OCI-LY7 (cell line): ENCODE measurements around the gene RFESD. TPM values are rescaled to one million over a fixed set of nuclear protein-coding genes. Genes with fewer than 3 reads are reported as not detected.

ENCODE experiments used
- BruUV-seq: library from RNA; stranded (reverse); fragments of 400-500 nt; replicated peaks from 2 replicates; lab custom pipeline; 2021; lab: Mats Ljungman, UMichigan
- CTCF ChIA-PET: fragments of 300-600 bp; sonication (Branson Sonifier 250); formaldehyde crosslinking; loops from one replicate; lab custom pipeline; 2022; ENCODE audit warnings: antibody characterized with exemption; ENCODE audit not compliant: unreplicated experiment; lab: Charles Lee
- POLR2A ChIA-PET: fragments of 300-600 bp; sonication (Branson Sonifier 250); formaldehyde crosslinking; loops from one replicate; lab custom pipeline; 2022; ENCODE audit warnings: antibody characterized with exemption; lab: Charles Lee
- DNase-seq: peaks from one replicate; pipeline ENCODE4 v3.0.0-alpha.2; 2015; ENCODE audit warnings: low spot score
- H2AFZ ChIP-seq: fragments of 200-600 bp; sonication (generic), shearing (Covaris generic); 2 replicates; pipeline ENCODE4 v1.6.1; 2014; ENCODE audit warnings: mild to moderate bottlenecking, antibody characterized with exemption, low read length, moderate library complexity
- H3K27ac ChIP-seq: fragments of 200-600 bp; sonication (generic); 2 replicates; pipeline ENCODE4 v1.5.1; 2014; ENCODE audit warnings: mixed run types, low read depth, mild to moderate bottlenecking, moderate library complexity, low read length, inconsistent platforms; ENCODE audit not compliant: poor library complexity, severe bottlenecking
- H3K36me3 ChIP-seq: fragments of 200-600 bp; sonication (generic); 2 replicates; pipeline ENCODE4 v1.6.1; 2014; ENCODE audit warnings: mild to moderate bottlenecking, antibody characterized with exemption, low read length, moderate library complexity, mixed read lengths; ENCODE audit not compliant: insufficient read depth
- H3K4me1 ChIP-seq: fragments of 200-600 bp; sonication (generic); 2 replicates; pipeline ENCODE4 v1.5.1; 2014; ENCODE audit warnings: mild to moderate bottlenecking, low read length; ENCODE audit not compliant: insufficient read depth, poor library complexity, severe bottlenecking
- H3K4me2 ChIP-seq: fragments of 200-600 bp; sonication (generic); 2 replicates; pipeline ENCODE4 v1.6.1; 2014; ENCODE audit warnings: mild to moderate bottlenecking, low read length
- H3K4me3 ChIP-seq: fragments of 200-600 bp; sonication (generic); 2 replicates; pipeline ENCODE4 v1.5.1; 2014; ENCODE audit warnings: mild to moderate bottlenecking, low read depth, low read length; ENCODE audit not compliant: poor library complexity, severe bottlenecking
- H3K79me2 ChIP-seq: fragments of 200-600 bp; sonication (generic); 2 replicates; pipeline ENCODE4 v1.6.1; 2016; ENCODE audit warnings: low read depth, mild to moderate bottlenecking, low read length, moderate library complexity, mixed read lengths; ENCODE audit not compliant: insufficient read depth
- H3K9me2 ChIP-seq: fragments of 200-600 bp; sonication (generic); 2 replicates; pipeline ENCODE4 v1.6.1; 2016; ENCODE audit warnings: mild to moderate bottlenecking, low read length, mixed read lengths; ENCODE audit not compliant: insufficient read depth
- H3K9me3 ChIP-seq: fragments of 200-600 bp; sonication (generic); 2 replicates; pipeline ENCODE4 v1.6.1; 2014; ENCODE audit warnings: mild to moderate bottlenecking, mixed run types, low read length, mixed read lengths
- H4K20me1 ChIP-seq: fragments of 200-600 bp; sonication (generic); 2 replicates; pipeline ENCODE4 v1.6.1; 2014; ENCODE audit warnings: mild to moderate bottlenecking, antibody characterized with exemption, low read length, moderate library complexity, mixed read lengths; ENCODE audit not compliant: insufficient read depth
- EZH2phosphoT487 ChIP-seq: fragments of 200-600 bp; sonication (generic); IDR thresholded peaks from 2 replicates; pipeline ENCODE4 v1.6.1; 2018; ENCODE audit warnings: low read depth, borderline replicate concordance, mild to moderate bottlenecking, mixed run types, antibody characterized with exemption, low read length, moderate library complexity, mixed read lengths
- intact Hi-C: fragments of 100-400 bp; cut with micrococcal nuclease; formaldehyde crosslinking; loops from one replicate; pipeline ENCODE4 v1.10.0; 2022; ENCODE audit not compliant: unreplicated experiment
- total RNA-seq, 2 experiments: library from RNA; depleted of rRNA in 1 of 2; stranded (reverse); fragments of >200 nt in 1 of 2; shearing (Covaris generic) in 1 of 2; gene quantifications; 2 replicates each; pipeline ENCODE4 v1.2.3, GENCODE V29; 2014 to 2022
- TF ChIP-seq, protein P1 (sequence below): fragments of 200-600 bp; sonication (generic); conservative IDR thresholded peaks from 2 replicates; pipeline ENCODE4 v1.5.1; 2014; ENCODE audit warnings: mild to moderate bottlenecking, antibody characterized with exemption, low read length, moderate library complexity, mixed read lengths

The RFESD gene
- total RNA-seq, 2 experiments from 2014 or later: 7.6 TPM

DNA sequence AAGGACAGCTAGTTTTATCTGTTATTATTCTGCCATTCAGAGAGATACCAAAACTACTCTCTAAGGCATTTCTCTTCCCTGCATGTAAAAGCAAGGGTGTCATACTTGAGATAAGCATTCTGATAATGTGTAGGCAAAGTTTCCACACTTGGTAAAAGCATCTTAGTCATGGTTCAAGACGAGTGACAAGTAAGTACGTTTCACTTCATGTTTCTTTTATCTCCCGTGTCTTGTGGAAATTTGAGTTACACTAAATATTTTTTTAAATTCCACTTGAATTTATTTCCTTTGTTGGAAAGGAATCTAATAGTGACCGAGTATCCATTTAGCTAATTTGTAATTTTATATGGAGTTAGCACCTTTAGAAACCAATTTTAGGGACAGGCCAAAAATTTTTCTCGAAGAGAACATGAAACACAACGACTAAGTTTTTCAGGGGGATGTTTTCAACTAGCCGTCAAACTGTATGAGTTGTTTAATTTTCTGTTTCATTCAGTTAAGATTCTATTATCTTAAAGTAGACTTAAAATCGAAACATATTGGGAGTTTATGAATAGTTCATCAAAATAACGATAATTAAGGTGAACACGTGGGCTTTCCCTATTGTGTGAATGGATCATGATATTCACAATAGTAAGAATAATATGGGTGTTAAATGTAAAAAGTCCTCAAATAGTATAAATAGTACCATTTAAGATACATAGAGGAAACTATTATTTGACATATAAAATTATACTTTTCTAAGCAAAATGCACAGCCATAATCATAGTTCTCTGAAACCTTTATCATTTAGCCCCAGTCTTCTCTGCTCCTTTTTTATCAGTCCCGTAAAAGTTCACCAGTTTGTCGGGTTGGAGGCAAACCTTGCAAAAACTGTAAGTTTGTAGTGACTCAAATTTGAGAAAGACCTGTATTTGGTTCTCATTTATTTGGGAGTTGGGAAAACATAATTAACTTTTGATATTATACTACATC lies 1.6 kb downstream of the RFESD start:
- TF ChIP-seq EZH2phosphoT487: no peak
- TF ChIP-seq, protein P1, sequence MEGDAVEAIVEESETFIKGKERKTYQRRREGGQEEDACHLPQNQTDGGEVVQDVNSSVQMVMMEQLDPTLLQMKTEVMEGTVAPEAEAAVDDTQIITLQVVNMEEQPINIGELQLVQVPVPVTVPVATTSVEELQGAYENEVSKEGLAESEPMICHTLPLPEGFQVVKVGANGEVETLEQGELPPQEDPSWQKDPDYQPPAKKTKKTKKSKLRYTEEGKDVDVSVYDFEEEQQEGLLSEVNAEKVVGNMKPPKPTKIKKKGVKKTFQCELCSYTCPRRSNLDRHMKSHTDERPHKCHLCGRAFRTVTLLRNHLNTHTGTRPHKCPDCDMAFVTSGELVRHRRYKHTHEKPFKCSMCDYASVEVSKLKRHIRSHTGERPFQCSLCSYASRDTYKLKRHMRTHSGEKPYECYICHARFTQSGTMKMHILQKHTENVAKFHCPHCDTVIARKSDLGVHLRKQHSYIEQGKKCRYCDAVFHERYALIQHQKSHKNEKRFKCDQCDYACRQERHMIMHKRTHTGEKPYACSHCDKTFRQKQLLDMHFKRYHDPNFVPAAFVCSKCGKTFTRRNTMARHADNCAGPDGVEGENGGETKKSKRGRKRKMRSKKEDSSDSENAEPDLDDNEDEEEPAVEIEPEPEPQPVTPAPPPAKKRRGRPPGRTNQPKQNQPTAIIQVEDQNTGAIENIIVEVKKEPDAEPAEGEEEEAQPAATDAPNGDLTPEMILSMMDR: no peak
- ChIA-PET CTCF (no interaction called here), POLR2A (interaction anchor here (0.6 to 2.4 kb wide), 7 partner anchors 16 to 1364 kb away, joined by 3 to 13 read pairs (median 4); partner anchors contain the start of gene GLRX)
- Histone ChIP-seq H3K27ac (peak overlapping the region; percentile 75), H3K4me1 (peaks cover 33% of the 10 kb centered on the region), H2AFZ (peak overlapping the region; percentile 88), H3K9me2 (no peaks in the 10 kb centered on the region), H4K20me1 (no peaks in the 10 kb centered on the region), H3K79me2 (peaks cover 10% of the 10 kb centered on the region; the same call in 1 of the 2 replicates), H3K4me3 (peak overlapping the region; percentile 78), H3K9me3 (no peaks in the 10 kb centered on the region), H3K4me2 (peak overlapping the region; percentile 94), H3K36me3 (peaks cover 6% of the 10 kb centered on the region; the same call in 1 of the 2 replicates)
- no TSS peak for BruUV-seq
- intact Hi-C loops: loop anchor here (5.0 kb wide), 2 partner anchors 1014 to 1534 kb away; partner anchors contain the start of genes CAST and RIOK2
- DNase-seq: peak; percentile 42

DNA sequence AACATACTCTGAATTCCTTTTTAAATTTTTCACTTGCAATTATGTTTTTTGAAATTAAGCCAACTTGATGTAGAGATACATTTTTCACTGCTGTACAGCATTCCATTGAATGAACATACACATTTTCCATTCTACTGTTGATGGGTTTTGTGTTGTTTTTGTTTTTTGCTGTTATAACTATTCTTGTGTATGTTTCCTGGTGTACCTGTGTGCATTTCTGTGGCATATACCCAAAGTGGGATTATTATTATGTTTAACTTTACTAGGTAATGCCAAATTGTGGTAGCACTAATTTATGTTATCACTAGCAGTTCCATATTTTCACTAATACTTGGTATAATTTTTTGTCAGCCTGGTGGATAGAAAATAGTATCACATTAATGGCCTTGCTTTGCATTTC lies 2.7 kb downstream of the RFESD start:
- ChIA-PET CTCF (no interaction called here), POLR2A (interaction anchor here (0.6 to 0.7 kb wide), 3 partner anchors 672 to 1363 kb away, joined by 4 to 5 read pairs (median 4); no protein-coding TSS in a partner anchor)
- no peak overlapping the region for H3K27ac ChIP-seq

More for the DNA sequence above, 2.7 kb downstream of the RFESD start:
- H2AFZ ChIP-seq: peak overlapping the region; percentile 30; the same call in 1 of the 2 replicates
- peaks cover 27% of the 10 kb centered on the region for H3K4me1 ChIP-seq
- peak overlapping the region; percentile 46 for H3K4me2 ChIP-seq
- peaks cover 10% of the 10 kb centered on the region; the same call in 1 of the 2 replicates for H3K79me2 ChIP-seq
- BruUV-seq: no TSS peak
- H3K9me2 ChIP-seq: no peaks in the 10 kb centered on the region
- H3K36me3 ChIP-seq: peaks cover 6% of the 10 kb centered on the region; the same call in 1 of the 2 replicates
- intact Hi-C loops: loop anchor here (5.0 kb wide), 2 partner anchors 1013 to 1533 kb away; partner anchors contain the start of genes CAST and RIOK2
- no peak overlapping the region for H3K4me3 ChIP-seq
- DNase-seq: no peak
- no peaks in the 10 kb centered on the region for H3K9me3 ChIP-seq
- no peaks in the 10 kb centered on the region for H4K20me1 ChIP-seq
- no peak for TF ChIP-seq EZH2phosphoT487
- TF ChIP-seq, protein P1: no peak
